GM12878 (cell line): Measurements from ENCODE around the gene STX19. TPM values are rescaled to one million over a fixed set of nuclear protein-coding genes. Genes with fewer than 3 reads are reported as not detected.
A peak's percentile ranks its signal among the peaks of the same experiment; 100 is the strongest.

ENCODE experiments used
- CEBPB ChIP-seq, 2 experiments: fragments of 150-350 bp in 1 of 2; IDR thresholded peaks; 2 replicates each; pipeline ENCODE4 v1.6.1; 2012 to 2014; ENCODE audit warnings: low read depth in 2 of 2, low read length in 2 of 2, borderline replicate concordance in 1 of 2, inconsistent platforms in 1 of 2
- CEBPZ ChIP-seq: fragments of 150-350 bp; IDR thresholded peaks from 2 replicates; pipeline ENCODE4 v1.6.1; 2016; ENCODE audit warnings: low read depth, low read length
- CHD1 ChIP-seq: IDR thresholded peaks from 2 replicates; pipeline ENCODE4 v1.6.1; 2012; ENCODE audit warnings: low read depth, low read length, improper control_type of control experiment
- E2F4 ChIP-seq: IDR thresholded peaks from 2 replicates; pipeline ENCODE4 v1.6.1; 2012; ENCODE audit warnings: low read depth, low read length, improper control_type of control experiment
- EED ChIP-seq: sonication (generic); IDR thresholded peaks from 2 replicates; pipeline ENCODE4 v1.6.1; 2016; ENCODE audit warnings: antibody characterized with exemption, low read depth
- HDAC6 ChIP-seq: fragments of 200-600 bp; sonication (generic); IDR thresholded peaks from one replicate; pipeline ENCODE4 v1.8.0; 2017; ENCODE audit warnings: antibody characterized with exemption; ENCODE audit not compliant: unreplicated experiment
- LARP7 ChIP-seq: fragments of 450-650 bp; IDR thresholded peaks from 2 replicates; pipeline ENCODE4 v1.6.1; 2017; ENCODE audit warnings: mild to moderate bottlenecking
- NFYB ChIP-seq: IDR thresholded peaks from 2 replicates; pipeline ENCODE4 v1.6.1; 2011; ENCODE audit warnings: low read depth, mild to moderate bottlenecking, low read length, improper control_type of control experiment, moderate library complexity; ENCODE audit not compliant: insufficient read depth
- PKNOX1 ChIP-seq: fragments of 450-650 bp; IDR thresholded peaks from 2 replicates; pipeline ENCODE4 v1.6.1; 2016; ENCODE audit warnings: mild to moderate bottlenecking
- POU2F2 ChIP-seq: IDR thresholded peaks from 3 replicates; pipeline ENCODE4 v1.6.1; 2011; ENCODE audit warnings: low read depth, mild to moderate bottlenecking, low read length, borderline replicate concordance
- RUNX3 ChIP-seq: IDR thresholded peaks from 2 replicates; pipeline ENCODE4 v1.6.1; 2012; ENCODE audit warnings: low read length, inconsistent platforms
- STAT3 ChIP-seq: IDR thresholded peaks from 2 replicates; pipeline ENCODE4 v1.6.1; 2011; ENCODE audit warnings: low read depth, low read length, improper control_type of control experiment
- SUPT20H ChIP-seq: IDR thresholded peaks from 2 replicates; pipeline ENCODE4 v1.6.1; 2011; ENCODE audit warnings: low read depth, mild to moderate bottlenecking, low read length, moderate library complexity, borderline replicate concordance; ENCODE audit not compliant: control insufficient read depth
- ZBTB11 ChIP-seq: fragments of 450-650 bp; formaldehyde crosslinking; IDR thresholded peaks from 2 replicates; pipeline ENCODE4 v1.5.0; 2022; ENCODE audit warnings: mild to moderate bottlenecking, missing genetic modification characterization
- ZNF622 ChIP-seq: fragments of 450-650 bp; IDR thresholded peaks from 2 replicates; pipeline ENCODE4 v1.6.1; 2017; ENCODE audit warnings: mild to moderate bottlenecking, inconsistent platforms
- polyA plus RNA-seq, 11 experiments: library from polyadenylated mRNA; depleted of rRNA in 4 of 11; unstranded in 6 of 11; stranded (reverse) in 5 of 11; fragments of >200 nt; fragmentation: Nextera tagmentation in 4 of 11; fragmentation: Illumina TruSeq in 1 of 11; extraction: Ambion mirVana in 4 of 11; extraction: Trizol in 1 of 11; gene quantifications; 1 replicate in 1 of 11; 2 replicates in 10 of 11; pipeline versions ENCODE4 v1.2.1 to v1.2.3, GENCODE V29; 2011 to 2016; ENCODE audit warnings: inconsistent platforms in 2 of 11, missing spikeins in 2 of 11, low read depth in 1 of 11
- total RNA-seq, 4 experiments: library from RNA; depleted of rRNA in 3 of 4; stranded (reverse); fragments of >200 nt in 3 of 4; fragmentation: Illumina TruSeq in 1 of 4; extraction: Trizol in 1 of 4; gene quantifications; 2 replicates each; pipeline versions ENCODE4 v1.2.1 to v1.2.3, GENCODE V29; 2013 to 2021

Gene STX19
- total and polyA plus RNA-seq, 10 of the 15 experiments (the other 5 are each of a cell fraction or from before 2014, with no cell fraction given) = 0.10 to 0.14 (median 0.11) TPM; not detected in 7

DNA sequence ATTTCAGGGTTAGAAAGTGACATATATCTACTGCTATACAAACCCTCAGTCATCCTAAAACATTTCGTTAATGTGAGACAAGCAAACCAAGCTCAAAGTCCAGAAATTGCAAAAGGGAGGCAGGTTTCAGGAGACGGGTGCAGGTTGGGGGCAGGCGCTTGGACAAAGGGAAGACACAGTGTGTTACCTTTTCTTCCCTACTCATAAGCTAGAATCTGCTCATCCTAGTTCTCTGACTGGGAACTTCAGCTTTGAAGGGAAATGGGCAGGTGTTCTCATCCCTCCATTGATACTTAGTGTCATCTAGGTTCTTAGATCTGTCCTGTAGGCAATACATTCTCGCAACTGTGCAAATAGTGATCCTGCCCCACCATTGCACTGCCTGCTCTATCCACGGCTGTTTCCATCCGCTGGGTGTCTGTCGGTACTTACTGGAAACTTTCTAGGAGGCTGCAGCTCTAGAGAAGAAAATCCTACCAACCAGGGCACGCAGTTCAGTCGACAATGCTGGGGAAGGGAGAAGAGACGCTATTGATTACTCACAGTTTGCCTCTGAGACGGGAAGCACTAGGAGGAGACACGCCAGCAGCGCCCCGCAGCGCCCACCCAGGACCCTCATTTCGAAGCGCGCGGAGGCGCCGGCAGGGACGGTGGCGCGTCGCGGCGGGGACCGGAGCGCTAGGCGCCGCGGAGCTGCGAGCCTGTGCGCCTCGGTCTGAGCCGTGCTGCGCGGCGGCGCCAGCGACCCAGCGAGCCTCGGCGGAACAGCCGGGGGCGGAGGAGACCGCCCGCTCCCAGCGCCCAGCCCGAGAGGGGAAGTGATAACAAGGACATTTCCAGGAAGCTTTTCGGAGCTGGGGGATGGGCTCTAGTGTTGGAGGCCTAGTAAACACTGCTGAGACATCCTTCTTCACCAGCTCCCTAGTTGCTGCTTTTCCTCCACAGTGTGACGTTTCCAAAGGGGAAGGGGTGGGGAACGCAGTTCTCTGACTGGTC is 55.0 kb downstream of the STX19 start, which contains the start of gene PROS1 (continued):
- TF ChIP-seq CEBPB (IDR thresholded peaks at IDR 0.05; ENCODE audit: borderline replicate concordance in 1 of 2, low read depth in 2 of 2, low read length in 2 of 2) (no peak), RUNX3 (no peak), ZNF622 (no peak), STAT3 (no peak), ZBTB11 (no peak), HDAC6 (peak; percentile 98), CHD1 (no peak), POU2F2 (no peak), PKNOX1 (no peak), NFYB (no peak), EED (0 out of 2 replicates have a peak, but pooled peaks have one; percentile 18), LARP7 (no peak), CEBPZ (no peak), SUPT20H (no peak), E2F4 (no peak)
